Loucy (cell line): ENCODE data around the gene SH3BGRL.

Source experiments
- H2AFZ ChIP-seq: fragments of 200-600 bp; sonication (generic); 2 replicates; pipeline ENCODE4 v1.6.0; 2016; ENCODE audit warnings: antibody characterized with exemption, mild to moderate bottlenecking, low read length, moderate library complexity
- H3F3A ChIP-seq: fragments of 200-600 bp; 2 replicates; pipeline ENCODE4 v1.6.0; 2016; ENCODE audit warnings: antibody characterized with exemption, low read depth, mild to moderate bottlenecking
- H3K27me3 ChIP-seq: fragments of 200-600 bp; sonication (generic); 2 replicates; pipeline ENCODE4 v1.6.1; 2014; ENCODE audit warnings: low read length, mild to moderate bottlenecking; ENCODE audit not compliant: insufficient read depth, poor library complexity, severe bottlenecking
- H3K36me3 ChIP-seq: fragments of 200-600 bp; sonication (generic); 2 replicates; pipeline ENCODE4 v1.6.1; 2016; ENCODE audit warnings: low read length; ENCODE audit not compliant: insufficient read depth
- H3K4me1 ChIP-seq: fragments of 200-600 bp; sonication (generic); 2 replicates; pipeline ENCODE4 v1.5.1; 2014; ENCODE audit warnings: low read length, mild to moderate bottlenecking; ENCODE audit not compliant: insufficient read depth, poor library complexity, severe bottlenecking
- H3K4me2 ChIP-seq: fragments of 200-600 bp; sonication (generic); 2 replicates; pipeline ENCODE4 v1.6.0; 2014; ENCODE audit warnings: antibody characterized with exemption, low read length, low read depth, mild to moderate bottlenecking; ENCODE audit not compliant: poor library complexity, severe bottlenecking
- H3K4me3 ChIP-seq: fragments of 200-600 bp; sonication (generic); 2 replicates; pipeline ENCODE4 v1.5.1; 2014; ENCODE audit warnings: low read length, mild to moderate bottlenecking, mixed read lengths; ENCODE audit not compliant: poor library complexity, severe bottlenecking
- H3K79me2 ChIP-seq: fragments of 200-600 bp; sonication (generic); 2 replicates; pipeline ENCODE4 v1.6.1; 2014; ENCODE audit warnings: low read length; ENCODE audit not compliant: insufficient read depth
- H3K9ac ChIP-seq: fragments of 200-600 bp; sonication (generic); 2 replicates; pipeline ENCODE4 v1.6.0; 2014; ENCODE audit warnings: mild to moderate bottlenecking, low read depth, low read length, moderate library complexity; ENCODE audit not compliant: poor library complexity, severe bottlenecking
- H3K9me2 ChIP-seq: fragments of 200-600 bp; sonication (generic); replicated peaks from 2 replicates; pipeline ENCODE4 v1.6.1; 2016; ENCODE audit warnings: low read depth, low read length, mixed read lengths
- H3K9me3 ChIP-seq: fragments of 200-600 bp; sonication (generic); 2 replicates; pipeline ENCODE4 v1.6.1; 2014; ENCODE audit warnings: mild to moderate bottlenecking, antibody characterized with exemption, low read length, low read depth; ENCODE audit not compliant: insufficient read depth
- H4K20me1 ChIP-seq: fragments of 200-600 bp; sonication (generic); 2 replicates; pipeline ENCODE4 v1.6.0; 2014; ENCODE audit warnings: antibody characterized with exemption, low read length, mild to moderate bottlenecking; ENCODE audit not compliant: insufficient read depth, poor library complexity, severe bottlenecking
- EZH2phosphoT487 ChIP-seq: fragments of 200-600 bp; IDR thresholded peaks from 2 replicates; pipeline ENCODE4 v1.6.1; 2018; ENCODE audit warnings: antibody characterized with exemption, mild to moderate bottlenecking, moderate library complexity, borderline replicate concordance
- TF ChIP-seq, protein P1 (sequence below): fragments of 200-600 bp; sonication (generic); conservative IDR thresholded peaks from 2 replicates; pipeline ENCODE4 v1.5.1; 2014; ENCODE audit warnings: mild to moderate bottlenecking, antibody characterized with exemption, low read length

Gene SH3BGRL

DNA sequence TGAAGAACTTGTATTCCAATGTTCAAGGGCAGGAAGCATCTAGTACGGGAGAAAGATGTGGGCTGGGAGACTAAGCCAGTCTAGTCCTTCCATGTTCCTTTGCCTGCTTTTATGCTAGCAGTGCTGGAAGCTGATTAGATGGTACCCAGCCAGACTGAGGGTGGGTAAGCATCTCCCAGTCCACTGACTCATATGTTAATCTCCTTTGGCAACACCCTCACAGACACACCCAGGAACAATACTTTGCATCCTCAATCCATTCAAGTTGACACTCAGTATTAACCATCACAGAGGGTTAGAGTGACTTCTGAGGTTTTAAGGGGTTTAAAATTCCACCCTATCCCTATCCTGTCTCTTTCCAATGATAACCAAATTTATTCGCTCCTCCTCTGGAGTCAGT is 6.6 kb upstream of the SH3BGRL start:
- TF ChIP-seq, protein P1, sequence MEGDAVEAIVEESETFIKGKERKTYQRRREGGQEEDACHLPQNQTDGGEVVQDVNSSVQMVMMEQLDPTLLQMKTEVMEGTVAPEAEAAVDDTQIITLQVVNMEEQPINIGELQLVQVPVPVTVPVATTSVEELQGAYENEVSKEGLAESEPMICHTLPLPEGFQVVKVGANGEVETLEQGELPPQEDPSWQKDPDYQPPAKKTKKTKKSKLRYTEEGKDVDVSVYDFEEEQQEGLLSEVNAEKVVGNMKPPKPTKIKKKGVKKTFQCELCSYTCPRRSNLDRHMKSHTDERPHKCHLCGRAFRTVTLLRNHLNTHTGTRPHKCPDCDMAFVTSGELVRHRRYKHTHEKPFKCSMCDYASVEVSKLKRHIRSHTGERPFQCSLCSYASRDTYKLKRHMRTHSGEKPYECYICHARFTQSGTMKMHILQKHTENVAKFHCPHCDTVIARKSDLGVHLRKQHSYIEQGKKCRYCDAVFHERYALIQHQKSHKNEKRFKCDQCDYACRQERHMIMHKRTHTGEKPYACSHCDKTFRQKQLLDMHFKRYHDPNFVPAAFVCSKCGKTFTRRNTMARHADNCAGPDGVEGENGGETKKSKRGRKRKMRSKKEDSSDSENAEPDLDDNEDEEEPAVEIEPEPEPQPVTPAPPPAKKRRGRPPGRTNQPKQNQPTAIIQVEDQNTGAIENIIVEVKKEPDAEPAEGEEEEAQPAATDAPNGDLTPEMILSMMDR, result no peak
- TF ChIP-seq EZH2phosphoT487, result no peak
- no peak overlapping the region for H3K4me2 ChIP-seq
- H3K4me1 ChIP-seq, result no peaks in the 10 kb centered on the region
- H3K9me2 ChIP-seq, result no peaks in the 10 kb centered on the region
- H3K27me3 ChIP-seq, result no peaks in the 10 kb centered on the region
- H3F3A ChIP-seq, result no peaks in the 10 kb centered on the region
- H3K9me3 ChIP-seq, result no peaks in the 10 kb centered on the region
- no peaks in the 10 kb centered on the region for H3K36me3 ChIP-seq
- no peak overlapping the region for H3K9ac ChIP-seq
- H4K20me1 ChIP-seq, result no peaks in the 10 kb centered on the region
- H2AFZ ChIP-seq, result no peak overlapping the region
- no peaks in the 10 kb centered on the region for H3K79me2 ChIP-seq
- no peak overlapping the region for H3K4me3 ChIP-seq

DNA sequence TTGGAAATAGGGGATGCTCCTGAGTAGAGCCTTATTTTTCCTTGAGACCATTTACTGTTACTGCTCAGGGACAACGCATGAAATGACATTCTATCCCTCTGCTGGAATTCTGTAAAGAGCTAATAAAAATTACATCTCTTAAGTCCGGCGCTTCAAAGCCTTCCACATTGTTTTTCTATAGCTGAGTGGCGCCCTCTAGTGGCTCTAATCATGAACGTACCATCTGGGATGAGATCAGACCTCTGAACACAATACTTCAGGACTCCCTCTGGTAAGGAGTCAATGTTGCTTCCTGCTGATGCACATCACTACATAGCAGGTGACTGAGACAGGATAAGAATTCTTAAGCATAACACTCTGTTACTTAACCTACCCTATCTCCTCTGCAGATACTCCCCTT is 6.2 kb upstream of the SH3BGRL start:
- H3K9me2 ChIP-seq, result no peaks in the 10 kb centered on the region
- H3K9ac ChIP-seq, result no peak overlapping the region
- no peaks in the 10 kb centered on the region for H3K36me3 ChIP-seq
- no peak overlapping the region for H3K4me2 ChIP-seq
- H3K9me3 ChIP-seq, result no peaks in the 10 kb centered on the region
- no peaks in the 10 kb centered on the region for H3K27me3 ChIP-seq
- no peaks in the 10 kb centered on the region for H3F3A ChIP-seq
- H3K4me1 ChIP-seq, result no peaks in the 10 kb centered on the region
- TF ChIP-seq, protein P1, result peak; percentile 65
- TF ChIP-seq EZH2phosphoT487, result no peak
- H2AFZ ChIP-seq, result no peak overlapping the region
- H3K79me2 ChIP-seq, result no peaks in the 10 kb centered on the region
- no peak overlapping the region for H3K4me3 ChIP-seq
- H4K20me1 ChIP-seq, result no peaks in the 10 kb centered on the region

DNA sequence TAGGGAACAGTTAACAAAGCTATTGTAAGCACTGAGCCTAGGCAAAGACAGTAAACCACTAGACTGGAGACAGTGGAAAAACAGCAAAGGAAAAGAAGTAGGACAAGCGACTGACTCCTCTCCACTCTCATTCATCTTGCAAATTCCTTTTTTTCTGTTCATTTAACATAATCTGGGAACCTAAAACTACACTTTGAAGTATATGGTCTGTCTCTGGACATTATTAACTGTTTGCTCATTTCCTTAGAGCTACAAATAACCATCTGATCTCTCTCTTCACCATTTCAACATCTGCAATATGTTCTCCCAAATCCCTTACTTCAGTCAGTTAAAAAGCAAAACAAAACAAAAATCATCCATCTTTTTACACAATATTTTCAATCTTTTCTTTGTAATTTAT is 831 bp upstream of the SH3BGRL start:
- no peaks in the 10 kb centered on the region for H3K9me3 ChIP-seq

More for the DNA sequence above, 831 bp upstream of the SH3BGRL start:
- no peaks in the 10 kb centered on the region for H3F3A ChIP-seq
- peaks cover 12% of the 10 kb centered on the region for H4K20me1 ChIP-seq
- H3K4me2 ChIP-seq, result peak overlapping the region; percentile 77
- peaks cover 41% of the 10 kb centered on the region for H3K79me2 ChIP-seq
- no peaks in the 10 kb centered on the region for H3K9me2 ChIP-seq
- H3K9ac ChIP-seq, result peak overlapping the region; percentile 95
- H3K4me3 ChIP-seq, result peak overlapping the region; percentile 99
- no peaks in the 10 kb centered on the region for H3K36me3 ChIP-seq
- no peak for TF ChIP-seq EZH2phosphoT487
- TF ChIP-seq, protein P1, result no peak
- peaks cover 3% of the 10 kb centered on the region for H3K4me1 ChIP-seq
- H3K27me3 ChIP-seq, result no peaks in the 10 kb centered on the region
- H2AFZ ChIP-seq, result peak overlapping the region; percentile 86
